ACC112 (cell line): ENCODE results near the gene SHISA6.

ENCODE experiments used
- H2AFZ ChIP-seq: fragments of 200-600 bp; sonication (generic); one replicate; pipeline ENCODE4 v1.6.0; 2017; ENCODE audit warnings: antibody characterized with exemption, low read length; ENCODE audit not compliant: unreplicated experiment
- H3K27ac ChIP-seq: fragments of 200-600 bp; sonication (generic); 2 replicates; pipeline ENCODE4 v1.5.1; 2014; ENCODE audit warnings: low read depth, mild to moderate bottlenecking, antibody characterized with exemption, low read length, moderate library complexity
- H3K27me3 ChIP-seq: fragments of 200-600 bp; sonication (generic); 2 replicates; pipeline ENCODE4 v1.6.1; 2014; ENCODE audit warnings: mild to moderate bottlenecking, antibody characterized with exemption, low read length, moderate library complexity, mixed read lengths; ENCODE audit not compliant: insufficient read depth
- H3K36me3 ChIP-seq: fragments of 200-600 bp; sonication (generic); 2 replicates; pipeline ENCODE4 v1.6.1; 2016; ENCODE audit warnings: mild to moderate bottlenecking, antibody characterized with exemption, low read length, moderate library complexity, mixed read lengths; ENCODE audit not compliant: insufficient read depth
- H3K4me1 ChIP-seq: fragments of 200-600 bp; sonication (generic); one replicate; pipeline ENCODE4 v1.6.1; 2016; ENCODE audit warnings: low read length, mixed read lengths; ENCODE audit not compliant: insufficient read depth, unreplicated experiment, control insufficient read depth
- H3K4me3 ChIP-seq: fragments of 200-600 bp; sonication (generic); 2 replicates; pipeline ENCODE4 v1.5.1; 2014; ENCODE audit warnings: mild to moderate bottlenecking, low read depth, low read length
- H3K79me2 ChIP-seq: fragments of 200-600 bp; sonication (generic); one replicate; pipeline ENCODE4 v1.6.0; 2016; ENCODE audit warnings: low read length; ENCODE audit not compliant: control insufficient read depth, unreplicated experiment, insufficient read depth

The SHISA6 gene

GRCh38 chr17:11565591-11565990 is 324.6 kb downstream of the SHISA6 start:
- H3K36me3 ChIP-seq: no peaks in the 10 kb centered on the region
- no peaks in the 10 kb centered on the region for H3K27me3 ChIP-seq

GRCh38 chr17:11578998-11579397 is 338.0 kb downstream of the SHISA6 start:
- Histone ChIP-seq H3K4me1 (no peaks in the 10 kb centered on the region), H3K36me3 (no peaks in the 10 kb centered on the region), H3K79me2 (no peaks in the 10 kb centered on the region), H2AFZ (no peak overlapping the region), H3K27ac (no peak overlapping the region), H3K4me3 (no peak overlapping the region), H3K27me3 (no peaks in the 10 kb centered on the region)

More at GRCh38 chr17:11565591-11565990, 324.6 kb downstream of the SHISA6 start:
- no peak overlapping the region for H2AFZ ChIP-seq
- no peak overlapping the region for H3K4me3 ChIP-seq
- no peak overlapping the region for H3K27ac ChIP-seq
- H3K4me1 ChIP-seq: no peaks in the 10 kb centered on the region
- no peaks in the 10 kb centered on the region for H3K79me2 ChIP-seq

- H2AFZ ChIP-seq: no peak overlapping the region
- no peak overlapping the region for H3K27ac ChIP-seq
- no peaks in the 10 kb centered on the region for H3K27me3 ChIP-seq
- no peaks in the 10 kb centered on the region for H3K4me1 ChIP-seq
- no peaks in the 10 kb centered on the region for H3K36me3 ChIP-seq
- no peaks in the 10 kb centered on the region for H3K79me2 ChIP-seq
- H3K4me3 ChIP-seq: no peak overlapping the region
Measured at GRCh38 chr17:11580677-11581076, 339.7 kb downstream of the SHISA6 start.

GRCh38 chr17:11582217-11582616 is 341.2 kb downstream of the SHISA6 start:
- Histone ChIP-seq H3K79me2 (no peaks in the 10 kb centered on the region), H3K4me1 (no peaks in the 10 kb centered on the region), H3K4me3 (no peak overlapping the region), H3K36me3 (no peaks in the 10 kb centered on the region), H2AFZ (no peak overlapping the region), H3K27ac (no peak overlapping the region), H3K27me3 (no peaks in the 10 kb centered on the region)

GRCh38 chr17:11583306-11583992 is 342.4 kb downstream of the SHISA6 start:
- Histone ChIP-seq H3K79me2 (no peaks in the 10 kb centered on the region), H3K36me3 (no peaks in the 10 kb centered on the region), H3K4me3 (no peak overlapping the region), H3K27ac (no peak overlapping the region), H3K27me3 (no peaks in the 10 kb centered on the region), H3K4me1 (no peaks in the 10 kb centered on the region), H2AFZ (no peak overlapping the region)

GRCh38 chr17:11589716-11590115 is 348.7 kb downstream of the SHISA6 start:
- Histone ChIP-seq H3K27ac (no peak overlapping the region), H2AFZ (no peak overlapping the region), H3K4me3 (no peak overlapping the region), H3K27me3 (no peaks in the 10 kb centered on the region), H3K36me3 (no peaks in the 10 kb centered on the region), H3K79me2 (no peaks in the 10 kb centered on the region), H3K4me1 (no peaks in the 10 kb centered on the region)

- H3K27ac ChIP-seq: no peak within 1 kb of the TSS
- no peaks in the 10 kb centered on the region for H3K4me1 ChIP-seq
- H3K36me3 ChIP-seq: no peaks in the 10 kb centered on the region
- H3K4me3 ChIP-seq: no peak within 1 kb of the TSS
- H2AFZ ChIP-seq: no peak within 1 kb of the TSS
- no peaks in the 10 kb centered on the region for H3K79me2 ChIP-seq
- no peaks in the 10 kb centered on the region for H3K27me3 ChIP-seq
Measured at GRCh38 chr17:11598274-11599221, 357.5 kb downstream of the SHISA6 start, which contains the start of gene DNAH9. Gene DNAH9 (plus strand): TSS chr17:11598470. CDS start chr17:11598499, 29 bp downstream.

- no peaks in the 10 kb centered on the region for H3K27me3 ChIP-seq
- H3K36me3 ChIP-seq: no peaks in the 10 kb centered on the region
- no peak overlapping the region for H2AFZ ChIP-seq
- H3K27ac ChIP-seq: no peak overlapping the region
- H3K79me2 ChIP-seq: no peaks in the 10 kb centered on the region
- no peak overlapping the region for H3K4me3 ChIP-seq
- H3K4me1 ChIP-seq: no peaks in the 10 kb centered on the region
Measured at GRCh38 chr17:11601661-11602060, 360.6 kb downstream of the SHISA6 start.

- Histone ChIP-seq H3K36me3 (no peaks in the 10 kb centered on the region), H3K4me3 (no peak overlapping the region), H3K79me2 (no peaks in the 10 kb centered on the region), H3K27me3 (no peaks in the 10 kb centered on the region), H3K4me1 (no peaks in the 10 kb centered on the region), H2AFZ (no peak overlapping the region), H3K27ac (no peak overlapping the region)
Measured at GRCh38 chr17:11608396-11608795, 367.4 kb downstream of the SHISA6 start.

- Histone ChIP-seq H3K36me3 (no peaks in the 10 kb centered on the region), H3K4me3 (no peak overlapping the region), H3K79me2 (no peaks in the 10 kb centered on the region), H3K4me1 (no peaks in the 10 kb centered on the region), H3K27me3 (no peaks in the 10 kb centered on the region), H3K27ac (no peak overlapping the region), H2AFZ (no peak overlapping the region)
Measured at GRCh38 chr17:11610999-11611566, 370.1 kb downstream of the SHISA6 start.
